Mucosa of rectum (tissue), 2 donors: ENCODE data around the gene MINDY3.

ENCODE experiments used
- H3K27ac ChIP-seq, 2 donors: one replicate each; pipeline ENCODE4 v1.7.0; 2013; ENCODE audit warnings: inconsistent platforms in 2 of 2, low read depth in 2 of 2, low read length in 2 of 2
- H3K27me3 ChIP-seq, 2 donors: one replicate each; pipeline ENCODE4 v1.7.0; 2013; ENCODE audit warnings: low read length in 2 of 2; ENCODE audit not compliant: control insufficient read depth in 2 of 2, insufficient read depth in 2 of 2
- H3K36me3 ChIP-seq, 2 donors: one replicate each; pipeline ENCODE4 v1.7.0; 2013; ENCODE audit warnings: low read length in 2 of 2; ENCODE audit not compliant: control insufficient read depth in 2 of 2, insufficient read depth in 2 of 2
- H3K4me1 ChIP-seq, 2 donors: one replicate each; pipeline ENCODE4 v1.7.0; 2013; ENCODE audit warnings: low read length in 2 of 2, mild to moderate bottlenecking in 1 of 2; ENCODE audit not compliant: control insufficient read depth in 2 of 2, insufficient read depth in 2 of 2
- H3K4me3 ChIP-seq, 2 donors: one replicate each; pipeline ENCODE4 v1.7.0; 2013; ENCODE audit warnings: low read length in 2 of 2
- H3K9ac ChIP-seq, 2 donors: one replicate each; pipeline ENCODE4 v1.7.0; 2013; ENCODE audit warnings: low read length in 2 of 2, low read depth in 1 of 2, mild to moderate bottlenecking in 1 of 2
- H3K9me3 ChIP-seq, 2 donors: one replicate each; pipeline ENCODE4 v1.7.0; 2013; ENCODE audit warnings: low read length in 2 of 2; ENCODE audit not compliant: control insufficient read depth in 2 of 2
- donor health status: healthy.
- donor health status: Normal muscosa, but diverticular disease.

Gene MINDY3

DNA sequence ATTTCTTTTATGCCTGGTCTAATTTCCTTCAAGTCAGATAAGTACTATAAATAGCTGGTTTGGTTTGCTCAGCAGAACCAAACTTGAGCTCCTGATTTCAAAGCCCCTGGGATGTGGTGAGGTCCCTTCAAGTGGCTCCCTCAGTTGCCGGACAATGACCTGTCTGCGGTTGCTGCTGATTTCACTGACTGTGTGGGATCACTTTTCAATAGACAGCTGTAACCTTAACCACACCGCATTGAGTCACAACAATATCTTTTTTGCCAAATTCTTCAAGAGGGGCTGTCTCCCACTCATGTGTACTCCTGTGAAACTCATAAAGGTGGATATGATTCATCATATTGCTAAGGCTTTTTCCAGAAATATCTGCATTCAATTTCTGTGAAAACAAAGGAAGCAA, 117.5 kb downstream of the MINDY3 start:
- no peaks in the 10 kb centered on the region for H3K27me3 ChIP-seq
- no peaks in the 10 kb centered on the region for H3K9me3 ChIP-seq
- no peak overlapping the region for H3K4me3 ChIP-seq
- no peak overlapping the region for H3K27ac ChIP-seq
- H3K4me1 ChIP-seq = no peaks in the 10 kb centered on the region
- H3K9ac ChIP-seq = no peak overlapping the region
- no peaks in the 10 kb centered on the region for H3K36me3 ChIP-seq

DNA sequence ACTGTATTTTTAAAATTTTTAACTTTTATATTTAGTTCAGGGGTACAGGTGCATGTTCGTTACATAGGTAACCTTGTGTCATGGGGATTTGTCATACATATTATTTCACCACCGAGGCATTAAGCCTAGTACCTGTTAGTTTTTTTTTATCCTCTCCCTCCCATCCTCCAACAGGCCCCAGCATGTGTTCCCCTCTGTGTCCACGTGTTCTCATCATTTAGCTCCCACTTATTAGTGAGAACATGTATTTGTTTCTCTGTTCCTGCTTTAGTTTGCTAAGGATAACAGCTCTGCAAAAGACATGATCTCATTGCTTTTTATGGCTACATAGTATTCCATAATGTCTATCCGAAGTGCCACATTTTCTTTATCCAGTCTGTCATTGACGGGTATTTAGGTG, 118.2 kb downstream of the MINDY3 start:
- Histone ChIP-seq H3K27me3 (no peaks in the 10 kb centered on the region), H3K36me3 (no peaks in the 10 kb centered on the region), H3K4me1 (no peaks in the 10 kb centered on the region), H3K9ac (no peak overlapping the region), H3K9me3 (no peaks in the 10 kb centered on the region), H3K4me3 (no peak overlapping the region), H3K27ac (no peak overlapping the region)

- no peaks in the 10 kb centered on the region for H3K9me3 ChIP-seq
- H3K9ac ChIP-seq = no peak overlapping the region
- no peak overlapping the region for H3K4me3 ChIP-seq
- H3K27me3 ChIP-seq = no peaks in the 10 kb centered on the region
- H3K4me1 ChIP-seq = no peaks in the 10 kb centered on the region
- H3K36me3 ChIP-seq = no peaks in the 10 kb centered on the region
- no peak overlapping the region for H3K27ac ChIP-seq
Observed at GRCh38 chr10:15741581-15741980, 118.7 kb downstream of the MINDY3 start.

- H3K36me3 ChIP-seq = no peaks in the 10 kb centered on the region
- no peak overlapping the region for H3K4me3 ChIP-seq
- no peak overlapping the region for H3K9ac ChIP-seq
- no peak overlapping the region for H3K27ac ChIP-seq
- no peaks in the 10 kb centered on the region for H3K27me3 ChIP-seq
- no peaks in the 10 kb centered on the region for H3K9me3 ChIP-seq
- no peaks in the 10 kb centered on the region for H3K4me1 ChIP-seq
Observed at GRCh38 chr10:15740261-15740660, 120.0 kb downstream of the MINDY3 start.

DNA sequence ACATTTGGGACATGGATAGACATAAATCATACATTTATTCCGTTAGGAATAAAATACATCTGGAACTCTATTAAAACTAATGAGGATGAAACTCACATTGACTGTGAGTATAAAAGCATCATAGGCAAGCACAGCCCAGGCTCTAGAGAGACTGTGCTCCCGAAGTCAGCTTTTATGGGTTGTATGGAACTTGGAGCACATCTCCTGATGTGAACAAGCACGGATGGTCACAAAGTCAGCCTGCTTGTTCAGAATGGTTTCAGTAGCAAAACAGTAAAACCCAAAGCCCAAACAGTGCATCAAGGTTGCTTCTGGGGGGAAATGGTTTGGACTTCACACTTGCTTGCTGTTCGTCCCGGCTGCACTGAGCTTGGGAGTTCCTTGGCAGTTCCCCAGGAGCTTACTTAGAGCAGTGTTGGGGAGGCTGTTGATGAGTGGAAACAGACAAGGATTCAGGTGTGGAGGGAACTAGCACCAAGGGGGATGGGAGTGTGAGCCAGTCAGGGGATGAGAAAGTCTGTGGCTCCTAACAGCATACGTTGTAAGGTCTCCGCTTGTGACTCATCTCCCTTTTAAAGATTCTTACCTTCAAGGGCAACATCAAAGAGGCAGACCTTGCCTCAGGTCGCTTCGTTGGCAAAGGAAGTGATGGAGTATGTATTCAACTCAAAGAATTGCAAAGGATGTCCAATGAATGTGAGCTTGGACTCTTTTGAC, 120.9 kb downstream of the MINDY3 start:
- no peak overlapping the region for H3K4me3 ChIP-seq
- H3K4me1 ChIP-seq = no peaks in the 10 kb centered on the region
- no peaks in the 10 kb centered on the region for H3K9me3 ChIP-seq
- H3K9ac ChIP-seq = no peak overlapping the region
- H3K27me3 ChIP-seq = no peaks in the 10 kb centered on the region
- no peaks in the 10 kb centered on the region for H3K36me3 ChIP-seq
- H3K27ac ChIP-seq = peak overlapping the region; percentile 41 to 52

GRCh38 chr10:15738270-15738925, 121.9 kb downstream of the MINDY3 start:
- Histone ChIP-seq H3K36me3 (no peaks in the 10 kb centered on the region), H3K27ac (peak overlapping the region; percentile 48 to 59), H3K4me1 (no peaks in the 10 kb centered on the region), H3K9ac (no peak overlapping the region), H3K9me3 (no peaks in the 10 kb centered on the region), H3K27me3 (no peaks in the 10 kb centered on the region), H3K4me3 (no peak overlapping the region)

- no peak overlapping the region for H3K9ac ChIP-seq
- H3K4me3 ChIP-seq = no peak overlapping the region
- H3K36me3 ChIP-seq = no peaks in the 10 kb centered on the region
- H3K27ac ChIP-seq = peak overlapping the region; percentile 34 to 41
- no peaks in the 10 kb centered on the region for H3K4me1 ChIP-seq
- H3K27me3 ChIP-seq = no peaks in the 10 kb centered on the region
- H3K9me3 ChIP-seq = no peaks in the 10 kb centered on the region
Observed at GRCh38 chr10:15737656-15738055, 122.7 kb downstream of the MINDY3 start.

DNA sequence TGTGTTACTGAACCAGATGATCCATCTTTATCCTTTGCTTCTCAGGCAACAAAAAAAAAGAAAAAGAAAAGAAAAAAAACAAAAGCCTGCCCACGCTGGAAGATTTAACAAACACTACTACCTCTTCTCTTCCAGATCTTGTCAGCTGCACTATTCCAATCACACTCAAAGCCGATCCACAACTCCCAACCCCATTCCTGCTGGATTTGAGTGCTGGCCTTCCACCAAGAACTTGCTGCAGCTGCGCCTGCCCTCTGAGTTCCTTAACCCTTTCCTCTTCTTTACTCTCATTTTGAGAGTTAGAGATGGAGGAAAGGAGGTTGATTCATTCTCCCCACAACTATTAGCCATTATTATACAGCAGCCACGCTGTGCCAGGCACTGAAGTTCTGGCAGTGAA, 124.5 kb downstream of the MINDY3 start:
- Histone ChIP-seq H3K9ac (no peak overlapping the region), H3K27ac (no peak overlapping the region), H3K9me3 (no peaks in the 10 kb centered on the region), H3K36me3 (no peaks in the 10 kb centered on the region), H3K4me1 (no peaks in the 10 kb centered on the region), H3K27me3 (no peaks in the 10 kb centered on the region), H3K4me3 (no peak overlapping the region)

DNA sequence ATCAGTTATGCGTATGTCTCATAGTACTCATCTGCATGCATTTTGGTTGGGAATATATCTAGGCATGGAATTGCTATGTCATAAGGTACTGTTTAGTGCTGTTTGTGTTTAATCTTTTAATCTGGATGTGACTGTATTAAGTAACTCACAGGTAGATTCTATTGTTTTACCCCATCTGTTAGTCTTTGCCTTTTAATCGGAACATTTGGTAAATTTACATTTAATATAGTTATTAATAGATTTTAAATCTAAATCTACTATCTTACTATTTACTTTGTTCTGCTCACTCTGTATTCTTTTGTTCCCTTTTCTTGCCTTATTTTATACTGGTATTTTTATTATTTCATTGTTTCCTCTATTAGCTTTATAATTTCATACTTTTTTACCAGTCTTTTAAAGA, 130.0 kb downstream of the MINDY3 start:
- no peak overlapping the region for H3K9ac ChIP-seq
- H3K27ac ChIP-seq = no peak overlapping the region
- H3K9me3 ChIP-seq = no peaks in the 10 kb centered on the region
- no peak overlapping the region for H3K4me3 ChIP-seq
- no peaks in the 10 kb centered on the region for H3K36me3 ChIP-seq
- no peaks in the 10 kb centered on the region for H3K4me1 ChIP-seq
- no peaks in the 10 kb centered on the region for H3K27me3 ChIP-seq

GRCh38 chr10:15729890-15730289, 130.4 kb downstream of the MINDY3 start:
- no peaks in the 10 kb centered on the region for H3K4me1 ChIP-seq
- no peaks in the 10 kb centered on the region for H3K9me3 ChIP-seq
- no peak overlapping the region for H3K9ac ChIP-seq
- no peaks in the 10 kb centered on the region for H3K27me3 ChIP-seq
- H3K4me3 ChIP-seq = no peak overlapping the region
- no peaks in the 10 kb centered on the region for H3K36me3 ChIP-seq
- H3K27ac ChIP-seq = no peak overlapping the region
